IMR-90 (cell line): ENCODE results near the gene CMTM8. TPM values are rescaled to one million over a fixed set of nuclear protein-coding genes. Genes with fewer than 3 reads are reported as not detected.

Experiments used
- ATAC-seq: fragments of 200-7000 bp; cut with Tn5 transposase; 2 replicates; pipeline ENCODE4 v1.9.1; 2020; ENCODE audit warnings: low read depth, mild to moderate bottlenecking, moderate library complexity
- BruUV-seq: library from RNA; stranded (reverse); fragments of 400-500 nt; replicated peaks from 2 replicates; lab custom pipeline; 2021; lab: Mats Ljungman, UMichigan
- CTCF ChIA-PET: fragments of 300-600 bp; formaldehyde crosslinking; extraction: SDS; loops from one replicate; lab custom pipeline; 2021; ENCODE audit warnings: antibody characterized with exemption; lab: Yijun Ruan, JAX
- POLR2A ChIA-PET: fragments of 300-600 bp; sonication (Branson Sonifier 250); formaldehyde crosslinking; loops from one replicate; lab custom pipeline; 2022; ENCODE audit warnings: antibody characterized with exemption; ENCODE audit not compliant: unreplicated experiment; lab: Charles Lee
- DNase-seq: peaks from one replicate; pipeline ENCODE4 v3.0.0; 2013
- H2AFZ ChIP-seq: replicated peaks from 2 replicates; pipeline ENCODE3; 2013; ENCODE audit warnings: low read length, mild to moderate bottlenecking; ENCODE audit not compliant: poor library complexity
- H2AK5ac ChIP-seq: 2 replicates; pipeline ENCODE4 v1.6.1; 2013; ENCODE audit warnings: low read depth, low read length, inconsistent platforms
- H2AK9ac ChIP-seq: replicated peaks from 2 replicates; pipeline ENCODE3; 2013; ENCODE audit warnings: mild to moderate bottlenecking, low read depth, low read length, moderate library complexity; ENCODE audit not compliant: poor library complexity
- H2BK120ac ChIP-seq: 2 replicates; pipeline ENCODE4 v1.6.1; 2013; ENCODE audit warnings: low read depth, low read length, inconsistent platforms
- H2BK15ac ChIP-seq: 3 replicates; pipeline ENCODE4 v1.6.1; 2013; ENCODE audit warnings: low read depth, low read length, inconsistent platforms
- H2BK20ac ChIP-seq: 2 replicates; pipeline ENCODE4 v1.6.1; 2013; ENCODE audit warnings: low read depth, mild to moderate bottlenecking, inconsistent platforms, low read length, moderate library complexity
- H2BK5ac ChIP-seq: 2 replicates; pipeline ENCODE4 v1.6.1; 2013; ENCODE audit warnings: mild to moderate bottlenecking, low read depth, low read length, inconsistent platforms; ENCODE audit not compliant: poor library complexity, severe bottlenecking
- H3K14ac ChIP-seq: replicated peaks from 2 replicates; pipeline ENCODE4 v1.6.1; 2013; ENCODE audit warnings: low read depth, low read length, inconsistent platforms
- H3K18ac ChIP-seq: 2 replicates; pipeline ENCODE4 v1.6.1; 2013; ENCODE audit warnings: low read depth, low read length, control low read depth
- H3K23ac ChIP-seq: 2 replicates; pipeline ENCODE4 v1.6.1; 2013; ENCODE audit warnings: low read depth, low read length, inconsistent platforms
- H3K27ac ChIP-seq: 2 replicates; pipeline ENCODE4 v1.5.1; 2013; ENCODE audit warnings: mild to moderate bottlenecking, control low read depth, low read length; ENCODE audit not compliant: insufficient read depth
- H3K27me3 ChIP-seq: 2 replicates; pipeline ENCODE4 v1.6.1; 2013; ENCODE audit warnings: low read length; ENCODE audit not compliant: control insufficient read depth, insufficient read depth
- H3K36me3 ChIP-seq: 2 replicates; pipeline ENCODE4 v1.6.1; 2013; ENCODE audit warnings: low read length, mixed read lengths; ENCODE audit not compliant: control insufficient read depth, insufficient read depth
- H3K4ac ChIP-seq: 2 replicates; pipeline ENCODE4 v1.6.1; 2013; ENCODE audit warnings: low read depth, low read length, inconsistent platforms
- H3K4me1 ChIP-seq: 2 replicates; pipeline ENCODE4 v1.6.1; 2013; ENCODE audit warnings: low read length, mixed read lengths; ENCODE audit not compliant: control insufficient read depth, insufficient read depth
- H3K4me2 ChIP-seq: 2 replicates; pipeline ENCODE4 v1.6.1; 2013; ENCODE audit warnings: low read depth, mild to moderate bottlenecking, control low read depth, low read length, moderate library complexity
- H3K4me3 ChIP-seq: 2 replicates; pipeline ENCODE4 v1.5.1; 2013; ENCODE audit warnings: low read depth, mild to moderate bottlenecking, control low read depth, low read length, moderate library complexity; ENCODE audit not compliant: insufficient read depth
- H3K56ac ChIP-seq: 2 replicates; pipeline ENCODE4 v1.6.1; 2013; ENCODE audit warnings: low read length, inconsistent platforms; ENCODE audit not compliant: insufficient read depth; ENCODE audit errors: extremely low read depth
- H3K79me1 ChIP-seq, 2 experiments: 2 replicates each; pipeline ENCODE4 v1.6.1; 2013; ENCODE audit warnings: low read length in 2 of 2, inconsistent platforms in 1 of 2, low read depth in 1 of 2
- H3K9ac ChIP-seq: 2 replicates; pipeline ENCODE4 v1.6.1; 2013; ENCODE audit warnings: low read depth, low read length, control low read depth
- H3K9me1 ChIP-seq: 2 replicates; pipeline ENCODE4 v1.6.1; 2013; ENCODE audit warnings: low read length, inconsistent platforms; ENCODE audit not compliant: insufficient read depth
- H3K9me3 ChIP-seq: 2 replicates; pipeline ENCODE4 v1.6.1; 2013; ENCODE audit warnings: low read length; ENCODE audit not compliant: control insufficient read depth, insufficient read depth
- H4K20me1 ChIP-seq: 2 replicates; pipeline ENCODE4 v1.6.1; 2013; ENCODE audit warnings: low read length, inconsistent platforms; ENCODE audit not compliant: insufficient read depth
- H4K5ac ChIP-seq: 2 replicates; pipeline ENCODE4 v1.6.1; 2013; ENCODE audit warnings: mild to moderate bottlenecking, low read depth, low read length, control low read depth
- H4K8ac ChIP-seq, 2 experiments: 2 replicates each; pipeline ENCODE4 v1.6.1; 2013; ENCODE audit warnings: low read depth in 2 of 2, low read length in 2 of 2, control low read depth in 1 of 2, inconsistent platforms in 1 of 2
- H4K91ac ChIP-seq: 2 replicates; pipeline ENCODE4 v1.6.1; 2013; ENCODE audit warnings: low read depth, low read length, inconsistent platforms; ENCODE audit not compliant: insufficient read depth
- BHLHE40 ChIP-seq: fragments of 150-350 bp; IDR thresholded peaks from 2 replicates; pipeline ENCODE4 v1.6.1; 2016; ENCODE audit warnings: mild to moderate bottlenecking, low read depth, low read length
- CTCF ChIP-seq: conservative IDR thresholded peaks from 2 replicates; pipeline ENCODE4 v1.5.1; 2012; ENCODE audit warnings: mild to moderate bottlenecking, low read depth, low read length, improper control_type of control experiment
- FOS ChIP-seq: fragments of 150-350 bp; IDR thresholded peaks from 2 replicates; pipeline ENCODE4 v1.6.1; 2016; ENCODE audit warnings: low read depth, low read length
- POLR2A ChIP-seq: IDR thresholded peaks from 2 replicates; pipeline ENCODE4 v1.6.1; 2012; ENCODE audit warnings: mild to moderate bottlenecking, low read depth, low read length
- RFX5 ChIP-seq: IDR thresholded peaks from 2 replicates; pipeline ENCODE4 v1.8.0; 2012; ENCODE audit warnings: low read depth, mild to moderate bottlenecking, low read length, moderate library complexity
- dilution Hi-C: fragments of 300-500 bp; cut with HindIII; formaldehyde crosslinking; loops from one replicate; pipeline ENCODE4 v1.14.3; 2018; ENCODE audit warnings: low sequenced_read_pairs; ENCODE audit not compliant: unreplicated experiment
- in situ Hi-C: fragments of 300-500 bp; cut with MboI; formaldehyde crosslinking; loops from 3 replicates; pipeline ENCODE4 v1.14.3; 2019; ENCODE audit warnings: low sequenced_read_pairs, inconsistent platforms, mixed read lengths
- intact Hi-C: fragments of 100-400 bp; cut with micrococcal nuclease; formaldehyde crosslinking; loops from 2 replicates; pipeline ENCODE4 v1.10.0; 2022
- polyA plus RNA-seq, 3 experiments: library from polyadenylated mRNA; depleted of rRNA; stranded (reverse); fragments of >200 nt; gene quantifications; 2 replicates each; pipeline ENCODE4 v1.2.3, GENCODE V29; 2012; ENCODE audit warnings: low replicate concordance in 1 of 3
- total RNA-seq: library from RNA; depleted of rRNA; stranded (reverse); fragments of >200 nt; gene quantifications from 2 replicates; pipeline ENCODE4 v1.2.3, GENCODE V29; 2012
- TF ChIP-seq, protein P1 (sequence below): fragments of 150-350 bp; IDR thresholded peaks from 2 replicates; pipeline ENCODE4 v1.6.1; 2017; ENCODE audit warnings: mild to moderate bottlenecking, antibody characterized with exemption, low read length, low read depth

CMTM8 gene
- total and polyA plus RNA-seq, 2 of the 4 experiments (the other 2 are of a cell fraction), result 0.15 TPM; not detected in 1

- no TSS peak for BruUV-seq
- Histone ChIP-seq H3K79me1 (no peaks in the 10 kb centered on the region), H2AK5ac (no peak overlapping the region), H3K27me3 (peaks cover 43% of the 10 kb centered on the region), H3K23ac (no peak overlapping the region), H3K14ac (no peak overlapping the region), H2AK9ac (no peak overlapping the region), H3K36me3 (no peaks in the 10 kb centered on the region), H3K9me1 (no peaks in the 10 kb centered on the region), H2BK120ac (no peak overlapping the region), H3K4ac (no peak overlapping the region), H3K4me3 (no peak overlapping the region), H3K18ac (no peak overlapping the region), H2AFZ (no peak overlapping the region), H3K4me2 (no peak overlapping the region), H3K9ac (no peak overlapping the region), H3K9me3 (peaks cover 4% of the 10 kb centered on the region; the same call in 1 of the 2 replicates), H4K8ac (no peak overlapping the region), H4K20me1 (no peaks in the 10 kb centered on the region), H3K27ac (no peak overlapping the region), H2BK20ac (no peak overlapping the region), H2BK5ac (no peak overlapping the region), H2BK15ac (no peak overlapping the region), H4K91ac (no peak overlapping the region), H4K5ac (no peak overlapping the region), H3K56ac (no peak overlapping the region), H3K4me1 (no peaks in the 10 kb centered on the region)
- no peak for ATAC-seq
- TF ChIP-seq RFX5 (no peak), BHLHE40 (no peak), FOS (no peak), POLR2A (no peak), CTCF (no peak)
- TF ChIP-seq, protein P1, sequence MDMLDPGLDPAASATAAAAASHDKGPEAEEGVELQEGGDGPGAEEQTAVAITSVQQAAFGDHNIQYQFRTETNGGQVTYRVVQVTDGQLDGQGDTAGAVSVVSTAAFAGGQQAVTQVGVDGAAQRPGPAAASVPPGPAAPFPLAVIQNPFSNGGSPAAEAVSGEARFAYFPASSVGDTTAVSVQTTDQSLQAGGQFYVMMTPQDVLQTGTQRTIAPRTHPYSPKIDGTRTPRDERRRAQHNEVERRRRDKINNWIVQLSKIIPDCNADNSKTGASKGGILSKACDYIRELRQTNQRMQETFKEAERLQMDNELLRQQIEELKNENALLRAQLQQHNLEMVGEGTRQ, result no peak
- ChIA-PET POLR2A (no interaction called here), CTCF (interaction anchor here (0.9 kb wide), 1 partner anchor 15 kb away, joined by 3 read pairs; no protein-coding TSS in a partner anchor)
- dilution Hi-C loops (no loop called here), intact Hi-C loops (no loop called here), in situ Hi-C loops (no loop called here)
- no peak for DNase-seq
Measured at GRCh38 chr3:32236377-32236776, 2.1 kb upstream of the CMTM8 start.
